ENCODE measurements around the gene FBXW4. TPM values are rescaled to one million over a fixed set of nuclear protein-coding genes. Genes with fewer than 3 reads are reported as not detected.

The FBXW4 gene
- total RNA-seq, 2 donors from 2014 or later, result 61.3 to 92.2 TPM

GRCh38 chr10:101614663-101615524 is 80.1 kb downstream of the FBXW4 start:
- no peaks in the 10 kb centered on the region for H3K27me3 ChIP-seq (replicated peaks; ENCODE audit: insufficient read depth)
- H3K4me3 ChIP-seq, result no peak overlapping the region
- DNase-seq (ENCODE audit: low spot score), result no peak
- no peaks in the 10 kb centered on the region for H3K4me1 ChIP-seq (replicated peaks)
- intact Hi-C loops (cut with DNase I), result no loop called here
- TF ChIP-seq POLR2AphosphoS5 (IDR thresholded peaks at IDR 0.05) (no peak), POLR2A (IDR thresholded peaks at IDR 0.05) (no peak)
- TF ChIP-seq, protein P1, sequence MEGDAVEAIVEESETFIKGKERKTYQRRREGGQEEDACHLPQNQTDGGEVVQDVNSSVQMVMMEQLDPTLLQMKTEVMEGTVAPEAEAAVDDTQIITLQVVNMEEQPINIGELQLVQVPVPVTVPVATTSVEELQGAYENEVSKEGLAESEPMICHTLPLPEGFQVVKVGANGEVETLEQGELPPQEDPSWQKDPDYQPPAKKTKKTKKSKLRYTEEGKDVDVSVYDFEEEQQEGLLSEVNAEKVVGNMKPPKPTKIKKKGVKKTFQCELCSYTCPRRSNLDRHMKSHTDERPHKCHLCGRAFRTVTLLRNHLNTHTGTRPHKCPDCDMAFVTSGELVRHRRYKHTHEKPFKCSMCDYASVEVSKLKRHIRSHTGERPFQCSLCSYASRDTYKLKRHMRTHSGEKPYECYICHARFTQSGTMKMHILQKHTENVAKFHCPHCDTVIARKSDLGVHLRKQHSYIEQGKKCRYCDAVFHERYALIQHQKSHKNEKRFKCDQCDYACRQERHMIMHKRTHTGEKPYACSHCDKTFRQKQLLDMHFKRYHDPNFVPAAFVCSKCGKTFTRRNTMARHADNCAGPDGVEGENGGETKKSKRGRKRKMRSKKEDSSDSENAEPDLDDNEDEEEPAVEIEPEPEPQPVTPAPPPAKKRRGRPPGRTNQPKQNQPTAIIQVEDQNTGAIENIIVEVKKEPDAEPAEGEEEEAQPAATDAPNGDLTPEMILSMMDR (IDR thresholded peaks at IDR 0.05), result no peak
- H3K9me3 ChIP-seq, result no peaks in the 10 kb centered on the region
- 66% methylated on average over 13 of the region's 13 CpGs for WGBS
- peaks cover 0 to 11% of the 10 kb centered on the region in 2 donors for H3K36me3 ChIP-seq
- H3K27ac ChIP-seq, result no peak overlapping the region

- no peak for DNase-seq (ENCODE audit: low spot score)
- Histone ChIP-seq H3K27me3 (replicated peaks; ENCODE audit: insufficient read depth) (no peaks in the 10 kb centered on the region), H3K36me3 (peaks cover 0 to 11% of the 10 kb centered on the region in 2 donors), H3K9me3 (no peaks in the 10 kb centered on the region), H3K4me3 (no peak overlapping the region), H3K27ac (no peak overlapping the region), H3K4me1 (replicated peaks) (no peaks in the 10 kb centered on the region)
- TF ChIP-seq POLR2A (IDR thresholded peaks at IDR 0.05) (no peak), POLR2AphosphoS5 (IDR thresholded peaks at IDR 0.05) (no peak)
- TF ChIP-seq, protein P1 (IDR thresholded peaks at IDR 0.05), result no peak
- 92% methylated on average over 3 of the region's 3 CpGs for WGBS
- intact Hi-C loops (cut with DNase I), result no loop called here
Measured at GRCh38 chr10:101613646-101614045, 81.3 kb downstream of the FBXW4 start.

DNA sequence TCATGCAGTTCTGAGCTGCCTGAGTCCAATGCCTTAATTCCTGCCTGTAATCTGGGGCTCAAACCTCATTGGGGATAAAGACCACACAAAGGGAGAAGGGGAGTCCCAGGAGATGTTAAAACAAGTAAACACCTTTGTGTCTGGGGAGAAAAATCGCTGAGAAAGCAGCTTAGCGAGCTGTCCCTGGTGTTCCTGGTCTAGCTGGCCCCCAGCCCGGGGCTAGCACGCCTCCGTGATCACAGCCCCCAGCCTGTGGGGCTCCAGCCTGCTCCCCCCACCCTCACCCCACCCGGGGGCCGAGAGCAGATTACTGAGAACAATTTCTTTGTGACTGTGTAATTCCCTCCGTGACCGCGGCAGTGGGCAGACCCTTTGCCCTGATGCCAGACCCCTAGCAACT is 82.1 kb downstream of the FBXW4 start:
- WGBS, result 41% methylated on average over 10 of the region's 10 CpGs
- H3K36me3 ChIP-seq, result peaks cover 0 to 11% of the 10 kb centered on the region in 2 donors
- H3K27ac ChIP-seq, result no peak overlapping the region
- intact Hi-C loops (cut with DNase I), result no loop called here
- H3K4me3 ChIP-seq, result no peak overlapping the region
- H3K27me3 ChIP-seq (replicated peaks; ENCODE audit: insufficient read depth), result no peaks in the 10 kb centered on the region
- no peaks in the 10 kb centered on the region for H3K9me3 ChIP-seq
- no peak for DNase-seq (ENCODE audit: low spot score)
- no peaks in the 10 kb centered on the region for H3K4me1 ChIP-seq (replicated peaks)
- no peak for TF ChIP-seq POLR2A (IDR thresholded peaks at IDR 0.05)
- TF ChIP-seq POLR2AphosphoS5 (IDR thresholded peaks at IDR 0.05), result no peak
- TF ChIP-seq, protein P1 (IDR thresholded peaks at IDR 0.05), result no peak

- intact Hi-C loops (cut with DNase I), result no loop called here
- TF ChIP-seq, protein P1 (IDR thresholded peaks at IDR 0.05), result no peak
- TF ChIP-seq POLR2AphosphoS5 (IDR thresholded peaks at IDR 0.05) (no peak), POLR2A (IDR thresholded peaks at IDR 0.05) (no peak)
- peaks cover 0 to 11% of the 10 kb centered on the region in 2 donors for H3K36me3 ChIP-seq
- H3K27me3 ChIP-seq (replicated peaks; ENCODE audit: insufficient read depth), result no peaks in the 10 kb centered on the region
- no peak for DNase-seq (ENCODE audit: low spot score)
- H3K27ac ChIP-seq, result no peak overlapping the region
- no peak overlapping the region for H3K4me3 ChIP-seq
- no peaks in the 10 kb centered on the region for H3K4me1 ChIP-seq (replicated peaks)
- 90% methylated on average over 6 of the region's 6 CpGs for WGBS
- no peaks in the 10 kb centered on the region for H3K9me3 ChIP-seq
Measured at GRCh38 chr10:101612086-101612485, 82.9 kb downstream of the FBXW4 start.

Data from prostate gland (tissue), 2 donors.